Esophagus (tissue), 2 donors: Measurements from ENCODE around the gene MAS1L. TPM values are rescaled to one million over a fixed set of nuclear protein-coding genes. Genes with fewer than 3 reads are reported as not detected.

ENCODE experiments used
- H3K27ac ChIP-seq, 2 donors: one replicate each; pipeline ENCODE4 v1.5.1; 2013; ENCODE audit warnings: low read depth in 2 of 2, mild to moderate bottlenecking in 2 of 2, inconsistent platforms in 1 of 2, low read length in 1 of 2, moderate library complexity in 1 of 2
- H3K27me3 ChIP-seq, 2 donors: one replicate each; pipeline ENCODE4 v1.6.1; 2013; ENCODE audit warnings: low read length in 2 of 2, control low read depth in 1 of 2, mild to moderate bottlenecking in 1 of 2; ENCODE audit not compliant: insufficient read depth in 2 of 2, control insufficient read depth in 1 of 2
- H3K36me3 ChIP-seq, 2 donors: one replicate each; pipeline ENCODE4 v1.6.1; 2013; ENCODE audit warnings: low read length in 1 of 2; ENCODE audit not compliant: control insufficient read depth in 2 of 2, insufficient read depth in 2 of 2
- H3K4me1 ChIP-seq, 2 donors: one replicate each; pipeline ENCODE4 v1.6.1; 2013; ENCODE audit warnings: low read length in 1 of 2; ENCODE audit not compliant: control insufficient read depth in 2 of 2, insufficient read depth in 2 of 2
- H3K4me3 ChIP-seq, 2 donors: one replicate each; pipeline ENCODE4 v1.5.1; 2013; ENCODE audit warnings: low read length in 2 of 2, mild to moderate bottlenecking in 2 of 2, low read depth in 1 of 2, moderate library complexity in 1 of 2
- H3K9me3 ChIP-seq, 2 donors: one replicate each; pipeline ENCODE4 v1.6.1; 2013; ENCODE audit warnings: mild to moderate bottlenecking in 2 of 2, low read depth in 1 of 2, low read length in 1 of 2, moderate library complexity in 1 of 2; ENCODE audit not compliant: control insufficient read depth in 2 of 2, insufficient read depth in 1 of 2
- WGBS, 2 donors: extraction: QIAGEN DNeasy Blood & Tissue Kit; methylation state at CpG; one replicate each; pipeline ENCODE4 v1.1.7; 2013; 5-methylcytosine and 5-hydroxymethylcytosine counted together
- polyA plus RNA-seq, 2 donors: library from polyadenylated mRNA; stranded (reverse); fragments of 200-250 nt; gene quantifications; one replicate each; pipeline ENCODE4 v1.2.3, GENCODE V29; 2013
- donor health status: healthy with polysubstance abuse.
- donor health status: Bipolar disorder and iron deficiency.

The MAS1L gene
- not detected for polyA plus RNA-seq

GRCh38 chr6:29487660-29488059, at the start of gene MAS1L:
MAS1L (minus strand) TSS chr6:29487956; CDS start chr6:29487902, 54 bp downstream.
- no peak within 1 kb of the TSS for H3K4me3 ChIP-seq
- H3K4me1 ChIP-seq, result no peaks in the 10 kb centered on the region
- H3K36me3 ChIP-seq, result no peaks in the 10 kb centered on the region
- peaks cover 0 to 2% of the 10 kb centered on the region in 2 donors for H3K27me3 ChIP-seq
- H3K27ac ChIP-seq, result no peak within 1 kb of the TSS
- H3K9me3 ChIP-seq, result peaks cover 0 to 4% of the 10 kb centered on the region in 2 donors
- 91 to 93% methylated on average over 2 of the region's 2 CpGs for WGBS, 2 donors

DNA sequence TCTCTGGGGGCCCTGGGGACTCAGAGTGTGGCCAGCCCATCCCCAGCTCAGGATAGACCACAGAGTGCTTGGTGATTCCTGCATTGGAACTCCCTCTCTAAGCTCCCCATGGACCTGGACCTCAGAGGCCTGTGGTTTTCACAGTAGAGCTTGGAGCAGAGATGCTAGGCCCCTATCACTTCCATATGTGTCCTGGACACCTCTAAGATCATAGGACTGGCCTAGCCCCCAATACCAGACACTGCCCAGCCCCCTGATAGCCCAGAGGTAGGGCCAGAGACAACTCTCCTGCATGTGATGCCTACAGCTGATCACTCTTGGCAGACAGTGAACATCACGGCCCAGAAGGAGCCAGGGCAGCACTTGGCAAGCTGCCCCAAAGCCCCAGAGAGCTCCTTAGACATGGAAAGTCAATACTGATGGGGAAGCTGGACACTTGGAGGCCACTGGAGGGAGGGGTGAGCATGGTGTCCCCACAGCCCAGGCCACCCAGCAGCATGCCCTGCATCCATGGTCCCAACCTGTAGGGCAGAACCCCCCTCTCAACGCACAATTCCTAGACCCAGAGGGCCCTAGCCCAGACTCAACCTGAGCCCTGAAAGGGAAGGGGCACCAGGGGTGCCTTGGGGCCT, 44.7 kb upstream of the MAS1L start:
- Histone ChIP-seq H3K27me3 (no peaks in the 10 kb centered on the region), H3K4me1 (no peaks in the 10 kb centered on the region), H3K9me3 (no peaks in the 10 kb centered on the region), H3K27ac (no peak overlapping the region), H3K4me3 (no peak overlapping the region), H3K36me3 (no peaks in the 10 kb centered on the region)
- 45 to 56% methylated on average over 2 of the region's 2 CpGs for WGBS, 2 donors

GRCh38 chr6:29531668-29532067, 43.9 kb upstream of the MAS1L start:
- no peak overlapping the region for H3K27ac ChIP-seq
- no peaks in the 10 kb centered on the region for H3K4me1 ChIP-seq
- H3K4me3 ChIP-seq, result no peak overlapping the region
- 56 to 61% methylated on average over 3 of the region's 3 CpGs for WGBS, 2 donors
- no peaks in the 10 kb centered on the region for H3K9me3 ChIP-seq
- H3K27me3 ChIP-seq, result no peaks in the 10 kb centered on the region
- H3K36me3 ChIP-seq, result no peaks in the 10 kb centered on the region

GRCh38 chr6:29530671-29531310, 43.0 kb upstream of the MAS1L start:
- Histone ChIP-seq H3K27me3 (no peaks in the 10 kb centered on the region), H3K9me3 (no peaks in the 10 kb centered on the region), H3K36me3 (no peaks in the 10 kb centered on the region), H3K27ac (no peak overlapping the region), H3K4me3 (no peak overlapping the region), H3K4me1 (no peaks in the 10 kb centered on the region)
- WGBS, 2 donors, result 88 to 89% methylated on average over 2 of the region's 2 CpGs

DNA sequence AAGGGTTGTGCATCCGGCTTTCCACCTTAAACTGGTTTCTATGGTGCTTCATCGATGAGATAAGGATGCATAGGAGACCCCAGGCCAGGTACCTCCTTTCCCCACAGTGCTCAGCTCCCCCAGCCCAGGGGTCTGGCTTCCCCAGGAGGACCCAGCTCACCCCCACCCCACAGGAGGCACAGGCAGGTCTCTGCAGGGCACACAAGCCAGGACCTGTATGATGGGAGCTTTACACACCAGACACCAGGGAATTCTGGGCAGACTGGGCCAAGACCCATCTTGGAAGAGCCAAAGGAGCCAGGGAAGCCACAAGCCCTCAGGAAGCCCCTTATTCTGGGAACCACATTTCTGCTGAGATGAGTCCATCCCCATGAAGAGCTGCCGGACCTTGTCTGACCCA, 42.2 kb upstream of the MAS1L start:
- no peak overlapping the region for H3K27ac ChIP-seq
- no peaks in the 10 kb centered on the region for H3K36me3 ChIP-seq
- no peaks in the 10 kb centered on the region for H3K4me1 ChIP-seq
- 89 to 91% methylated on average over 3 of the region's 3 CpGs for WGBS, 2 donors
- H3K4me3 ChIP-seq, result no peak overlapping the region
- no peaks in the 10 kb centered on the region for H3K27me3 ChIP-seq
- no peaks in the 10 kb centered on the region for H3K9me3 ChIP-seq

DNA sequence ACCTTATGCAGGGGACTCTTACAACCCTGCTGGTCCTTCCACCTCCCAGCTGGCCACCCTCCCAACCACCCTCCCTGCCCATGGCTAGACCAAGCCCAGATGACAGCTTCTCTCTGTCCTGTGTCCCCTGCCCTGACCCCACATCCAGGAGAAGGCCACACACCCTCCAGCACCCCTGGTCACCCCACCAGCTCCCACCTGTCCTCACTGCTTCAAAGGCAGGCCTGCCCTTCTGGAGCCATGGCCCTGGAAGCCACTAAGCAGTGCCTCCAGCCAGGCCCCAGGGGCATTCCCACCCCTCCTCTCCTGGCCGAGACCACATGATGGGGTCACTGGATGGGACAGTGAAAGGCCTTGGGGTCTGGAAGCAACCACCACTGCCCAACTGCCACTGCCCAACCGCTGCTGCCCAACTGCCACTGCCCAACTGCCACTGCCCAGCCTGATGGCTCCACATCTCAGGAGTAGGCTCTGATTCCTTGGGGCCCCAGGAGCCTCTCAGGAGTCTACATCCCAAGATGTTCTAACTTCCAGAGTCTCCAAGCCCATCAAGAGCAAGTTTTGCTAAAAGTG, 41.3 kb upstream of the MAS1L start:
- no peaks in the 10 kb centered on the region for H3K27me3 ChIP-seq
- WGBS, 2 donors, result 75 to 85% methylated on average over 2 of the region's 2 CpGs

DNA sequence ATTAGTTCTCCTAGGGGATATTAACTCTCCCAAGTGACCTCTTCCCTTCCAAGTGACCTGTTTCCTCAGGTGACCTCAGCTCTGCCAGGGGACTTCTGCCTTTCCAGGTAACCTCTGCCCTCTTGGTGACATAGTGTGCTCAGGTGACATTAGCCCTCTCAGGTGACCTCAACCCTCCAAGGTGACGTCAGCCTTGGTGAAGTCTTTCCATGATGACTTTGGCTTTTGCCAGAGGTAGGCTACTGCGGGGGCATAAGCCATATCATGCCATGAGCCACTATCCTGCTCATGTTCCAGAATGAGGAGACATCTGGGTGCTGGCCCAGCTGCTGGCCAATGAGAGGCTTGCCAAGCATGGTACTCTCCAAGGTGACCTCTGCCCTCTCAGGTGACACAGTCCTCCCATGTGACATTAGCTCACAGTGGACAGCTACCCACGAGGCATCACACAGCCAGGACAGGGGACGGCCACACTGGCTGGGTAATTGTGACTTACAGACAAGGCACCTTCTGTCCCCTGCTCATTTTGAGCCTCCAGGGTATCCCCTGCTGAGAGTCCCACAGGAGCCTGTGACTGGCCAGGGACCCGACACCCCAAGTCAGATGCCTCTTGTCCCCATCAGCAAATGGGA, 40.7 kb upstream of the MAS1L start:
- no peaks in the 10 kb centered on the region for H3K9me3 ChIP-seq
- no peak overlapping the region for H3K4me3 ChIP-seq
- WGBS, 2 donors, result 78 to 81% methylated on average over 5 of the region's 5 CpGs
- no peaks in the 10 kb centered on the region for H3K4me1 ChIP-seq
- H3K36me3 ChIP-seq, result no peaks in the 10 kb centered on the region
- H3K27ac ChIP-seq, result no peak overlapping the region
- H3K27me3 ChIP-seq, result no peaks in the 10 kb centered on the region

More for the DNA sequence above, 41.3 kb upstream of the MAS1L start:
- Histone ChIP-seq H3K4me3 (no peak overlapping the region), H3K27ac (no peak overlapping the region), H3K36me3 (no peaks in the 10 kb centered on the region), H3K9me3 (no peaks in the 10 kb centered on the region), H3K4me1 (no peaks in the 10 kb centered on the region)

DNA sequence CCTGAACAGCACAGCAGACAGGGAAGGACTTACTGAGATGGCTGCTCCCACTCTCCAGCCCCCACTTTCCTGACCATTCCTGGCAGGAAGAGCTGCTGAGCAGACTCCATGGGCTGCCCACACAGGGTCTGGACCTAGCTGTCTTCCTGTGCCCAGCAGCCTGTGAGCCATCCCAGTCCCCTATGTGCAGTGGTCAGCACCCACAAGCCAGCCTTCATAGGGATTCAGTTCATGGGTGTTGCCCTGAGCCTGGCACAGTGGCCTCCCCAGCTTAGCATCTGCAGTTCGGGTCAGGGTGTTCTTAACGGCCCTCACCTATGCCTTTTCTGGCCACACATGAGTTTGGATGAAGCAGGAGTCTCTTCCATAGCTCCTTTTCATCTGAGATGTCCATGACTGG, 39.8 kb upstream of the MAS1L start:
- Histone ChIP-seq H3K9me3 (no peaks in the 10 kb centered on the region), H3K36me3 (no peaks in the 10 kb centered on the region), H3K27me3 (no peaks in the 10 kb centered on the region), H3K4me1 (no peaks in the 10 kb centered on the region), H3K27ac (no peak overlapping the region), H3K4me3 (no peak overlapping the region)
- 69 to 71% methylated on average over 2 of the region's 2 CpGs for WGBS, 2 donors

GRCh38 chr6:29527126-29527525, 39.4 kb upstream of the MAS1L start:
- no peaks in the 10 kb centered on the region for H3K4me1 ChIP-seq
- 86 to 93% methylated on average over 1 of the region's 1 CpG for whole genome bisulfite sequencing, 2 donors

More at GRCh38 chr6:29527126-29527525, 39.4 kb upstream of the MAS1L start:
- Histone ChIP-seq H3K4me3 (no peak overlapping the region), H3K27ac (no peak overlapping the region), H3K36me3 (no peaks in the 10 kb centered on the region), H3K9me3 (no peaks in the 10 kb centered on the region), H3K27me3 (no peaks in the 10 kb centered on the region)
